HEK293T (cell line): ENCODE measurements around the gene CFAP61.

Experiments used
- ARNT ChIP-seq: fragments of 450-650 bp; IDR thresholded peaks from 2 replicates; pipeline ENCODE4 v1.6.1; 2017; ENCODE audit warnings: mild to moderate bottlenecking
- FOXM1 ChIP-seq: fragments of 450-650 bp; IDR thresholded peaks from 2 replicates; pipeline ENCODE4 v1.6.1; 2017; ENCODE audit warnings: mild to moderate bottlenecking, borderline replicate concordance
- SUZ12 ChIP-seq: fragments of 450-650 bp; IDR thresholded peaks from 2 replicates; pipeline ENCODE4 v1.6.1; 2016; ENCODE audit warnings: mild to moderate bottlenecking

GRCh38 chr20:20399531-20400500 is 347.5 kb downstream of the CFAP61 start:
- TF ChIP-seq SUZ12 = no peak
- TF ChIP-seq ARNT = no peak
- TF ChIP-seq FOXM1 = no peak
